Activated CD8-positive, alpha-beta T cell treated with anti-CD3 and anti-CD28 coated beads for 36 hours (primary cell): ENCODE data around the gene CHST11. TPM values are rescaled to one million over a fixed set of nuclear protein-coding genes. Genes with fewer than 3 reads are reported as not detected.

Source experiments
- ATAC-seq: fragments of 200-7000 bp; cut with Tn5 transposase; one replicate; pipeline ENCODE4 v1.10.0; 2021; ENCODE audit warnings: mild to moderate bottlenecking, moderate library complexity
- CTCF ChIA-PET: fragments of 350-600 bp; sonication (Branson Sonifier 250); formaldehyde crosslinking; loops from one replicate; lab custom pipeline; 2021; ENCODE audit warnings: antibody characterized with exemption; lab: Charles Lee
- POLR2A ChIA-PET: fragments of 350-600 bp; sonication (Branson Sonifier 250); formaldehyde crosslinking; loops from one replicate; lab custom pipeline; 2021; ENCODE audit warnings: antibody characterized with exemption; lab: Charles Lee
- DNase-seq: peaks from one replicate; pipeline ENCODE4 v3.0.0-alpha.2; 2020
- H3K27ac Mint-ChIP-seq: one replicate; pipeline ENCODE4 v1.8.0; 2021; ENCODE audit warnings: mild to moderate bottlenecking, mixed read lengths
- H3K27me3 Mint-ChIP-seq: one replicate; pipeline ENCODE4 v1.8.0; 2021; ENCODE audit warnings: mixed read lengths
- H3K36me3 Mint-ChIP-seq: one replicate; pipeline ENCODE4 v1.8.0; 2021; ENCODE audit warnings: low read depth, mixed read lengths
- H3K4me1 Mint-ChIP-seq: one replicate; pipeline ENCODE4 v1.8.0; 2021; ENCODE audit warnings: low read depth, mixed read lengths
- H3K4me3 Mint-ChIP-seq: one replicate; pipeline ENCODE4 v1.8.0; 2021; ENCODE audit warnings: mild to moderate bottlenecking, moderate library complexity, mixed read lengths
- H3K9me3 Mint-ChIP-seq: one replicate; pipeline ENCODE4 v1.8.0; 2021; ENCODE audit warnings: mixed read lengths
- CTCF ChIP-seq: fragments of 200-600 bp; IDR thresholded peaks from one replicate; pipeline ENCODE4 v1.8.0; 2022; ENCODE audit warnings: antibody characterized with exemption, mild to moderate bottlenecking
- intact Hi-C: fragments of 100-400 bp; cut with micrococcal nuclease; formaldehyde crosslinking; loops from one replicate; pipeline ENCODE4 v1.10.0; 2022
- total RNA-seq, 2 experiments: library from RNA; stranded (reverse); gene quantifications; one replicate each; pipeline ENCODE4 v1.2.3, GENCODE V29; 2021

CHST11 gene
- total RNA-seq, 2 experiments from 2014 or later = 30.9 to 33.9 TPM

- ATAC-seq (peak; percentile 78), DNase-seq (peak; percentile 54)
- Mint-ChIP-seq H3K9me3 (no peaks in the 10 kb centered on the region), H3K4me3 (no peak overlapping the region), H3K4me1 (peaks cover 34% of the 10 kb centered on the region), H3K36me3 (peaks cover 5% of the 10 kb centered on the region), H3K27me3 (no peaks in the 10 kb centered on the region), H3K27ac (peak overlapping the region; percentile 59)
- ChIA-PET CTCF (interaction anchor here (1.0 to 2.0 kb wide), 5 partner anchors 9 to 222 kb away, joined by 3 to 9 read pairs (median 3); no protein-coding TSS in a partner anchor), POLR2A (interaction anchor here (0.6 to 1.0 kb wide), 3 partner anchors 10 to 147 kb away, joined by 3 to 4 read pairs (median 4); no protein-coding TSS in a partner anchor)
- intact Hi-C loops = no loop called here
- TF ChIP-seq CTCF = no peak
Measured at GRCh38 chr12:104604070-104604994, 147.6 kb downstream of the CHST11 start.

- intact Hi-C loops = no loop called here
- ATAC-seq (no peak), DNase-seq (no peak)
- ChIA-PET POLR2A (interaction anchor here (1.0 kb wide), 1 partner anchor 10 kb away, joined by 3 read pairs; no protein-coding TSS in a partner anchor), CTCF (interaction anchor here (1.2 to 2.0 kb wide), 3 partner anchors 10 to 223 kb away, joined by 3 to 9 read pairs (median 3); no protein-coding TSS in a partner anchor)
- H3K27ac Mint-ChIP-seq = no peak overlapping the region
- no peak overlapping the region for H3K4me3 Mint-ChIP-seq
- TF ChIP-seq CTCF = no peak
- no peaks in the 10 kb centered on the region for H3K9me3 Mint-ChIP-seq
- H3K4me1 Mint-ChIP-seq = peaks cover 34% of the 10 kb centered on the region
- no peaks in the 10 kb centered on the region for H3K27me3 Mint-ChIP-seq
- peaks cover 5% of the 10 kb centered on the region for H3K36me3 Mint-ChIP-seq
Measured at GRCh38 chr12:104604995-104605675, 148.4 kb downstream of the CHST11 start.

GRCh38 chr12:104605685-104606084, 148.9 kb downstream of the CHST11 start:
- no peak overlapping the region for H3K27ac Mint-ChIP-seq

GRCh38 chr12:104608998-104609397, 152.2 kb downstream of the CHST11 start:
- no peak overlapping the region for H3K4me3 Mint-ChIP-seq
- H3K36me3 Mint-ChIP-seq = peaks cover 4% of the 10 kb centered on the region
- no peak for TF ChIP-seq CTCF
- no peaks in the 10 kb centered on the region for H3K9me3 Mint-ChIP-seq
- POLR2A ChIA-PET = interaction anchor here (0.6 kb wide), 2 partner anchors 81 to 143 kb away, joined by 3 read pairs; no protein-coding TSS in a partner anchor
- peaks cover 25% of the 10 kb centered on the region for H3K4me1 Mint-ChIP-seq
- H3K27me3 Mint-ChIP-seq = no peaks in the 10 kb centered on the region
- intact Hi-C loops = no loop called here
- CTCF ChIA-PET = no interaction called here
- H3K27ac Mint-ChIP-seq = no peak overlapping the region
- DNase-seq (no peak), ATAC-seq (no peak)

More at GRCh38 chr12:104605685-104606084, 148.9 kb downstream of the CHST11 start:
- Mint-ChIP-seq H3K36me3 (peaks cover 5% of the 10 kb centered on the region), H3K4me3 (no peak overlapping the region), H3K9me3 (no peaks in the 10 kb centered on the region), H3K4me1 (peaks cover 34% of the 10 kb centered on the region), H3K27me3 (no peaks in the 10 kb centered on the region)
- ATAC-seq (no peak), DNase-seq (peak; percentile 5)
- no peak for TF ChIP-seq CTCF
- intact Hi-C loops = no loop called here
- CTCF ChIA-PET = no interaction called here
- POLR2A ChIA-PET = no interaction called here
